HG03354 (cell line): ENCODE results near the gene MED25.

Source experiments
- ATAC-seq: cut with Tn5 transposase; IDR thresholded peaks from one replicate; pipeline ENCODE4 v1.9.1; 2021; ENCODE audit warnings: mild to moderate bottlenecking; ENCODE audit not compliant: unreplicated experiment, poor library complexity, severe bottlenecking

MED25 gene

DNA sequence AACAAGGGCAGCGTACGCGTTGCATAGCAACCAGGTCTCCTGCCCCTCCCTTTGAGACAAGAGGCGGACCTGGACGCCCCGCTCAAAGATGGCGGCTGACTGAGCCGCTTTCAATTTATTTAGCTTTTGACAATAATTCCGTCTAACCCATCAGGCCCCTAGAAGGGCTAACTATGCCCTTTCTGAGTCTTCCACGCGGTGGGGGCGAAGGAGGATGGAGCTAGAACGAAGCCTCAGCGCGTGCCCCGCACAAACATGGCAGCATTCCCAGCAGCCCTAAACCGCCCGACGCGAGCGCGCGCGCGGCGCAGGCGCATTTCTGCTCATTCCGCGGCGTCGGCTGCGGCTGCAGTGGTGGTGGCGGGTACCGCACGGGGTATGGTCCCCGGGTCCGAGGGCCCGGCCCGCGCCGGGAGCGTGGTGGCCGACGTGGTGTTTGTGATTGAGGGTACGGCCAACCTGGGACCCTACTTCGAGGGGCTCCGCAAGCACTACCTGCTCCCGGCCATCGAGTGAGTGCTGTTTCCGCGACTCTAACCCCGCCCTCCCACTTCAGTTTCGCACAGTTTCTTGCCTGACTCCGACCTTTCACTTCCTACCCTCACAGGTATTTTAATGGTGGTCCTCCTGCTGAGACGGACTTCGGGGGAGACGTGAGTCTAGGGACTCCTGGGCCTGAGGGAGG lies at the start of gene MED25:
TSS of gene MED25 (plus strand) at position 326 of the 685 bp plus-strand sequence. CDS start at position 379, 53 bp downstream.
- ATAC-seq: peak; percentile 65

DNA sequence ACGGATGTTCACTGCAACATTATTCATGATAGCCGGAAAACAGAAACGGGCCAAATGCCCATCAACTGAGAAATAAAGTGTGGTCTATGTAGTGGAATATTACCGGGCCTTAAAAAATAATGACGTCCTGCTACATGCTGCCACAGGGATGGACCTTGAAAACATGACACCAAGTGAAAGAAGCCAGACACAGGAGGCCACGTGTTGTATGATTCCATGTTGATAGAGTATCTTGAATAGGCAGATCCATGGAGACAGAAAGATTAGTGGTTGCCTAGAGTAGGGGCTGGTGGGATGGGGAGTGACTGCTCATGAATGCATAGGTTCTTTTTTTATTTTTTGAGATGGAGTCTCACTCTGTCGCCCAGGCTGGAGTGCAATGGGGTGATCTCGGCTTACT lies 47.6 kb upstream of the MED25 start:
- ATAC-seq: no peak

DNA sequence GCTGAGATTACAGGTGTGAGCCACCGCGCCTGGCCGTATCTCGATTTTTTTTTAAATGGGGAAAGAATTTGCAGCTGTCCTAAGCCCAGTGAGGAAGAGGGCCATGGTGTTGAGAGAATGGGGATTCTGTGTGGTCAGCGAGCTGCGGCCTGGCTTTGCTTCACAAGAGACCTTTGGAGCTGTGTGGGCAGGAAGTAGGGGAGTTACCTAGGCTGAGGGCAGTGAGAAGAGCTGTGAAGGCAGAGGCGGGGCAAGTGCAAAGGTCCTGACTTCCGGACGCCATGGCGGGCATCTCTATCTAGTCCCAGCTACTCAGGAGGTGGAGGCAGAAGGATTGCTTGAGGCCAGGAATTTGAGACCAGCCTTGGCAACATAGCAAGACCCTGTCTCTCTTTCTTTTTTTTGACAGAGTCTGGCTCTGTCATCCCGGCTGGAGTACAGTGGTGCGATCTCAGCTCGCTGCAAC lies 46.4 kb upstream of the MED25 start:
- ATAC-seq: no peak

DNA sequence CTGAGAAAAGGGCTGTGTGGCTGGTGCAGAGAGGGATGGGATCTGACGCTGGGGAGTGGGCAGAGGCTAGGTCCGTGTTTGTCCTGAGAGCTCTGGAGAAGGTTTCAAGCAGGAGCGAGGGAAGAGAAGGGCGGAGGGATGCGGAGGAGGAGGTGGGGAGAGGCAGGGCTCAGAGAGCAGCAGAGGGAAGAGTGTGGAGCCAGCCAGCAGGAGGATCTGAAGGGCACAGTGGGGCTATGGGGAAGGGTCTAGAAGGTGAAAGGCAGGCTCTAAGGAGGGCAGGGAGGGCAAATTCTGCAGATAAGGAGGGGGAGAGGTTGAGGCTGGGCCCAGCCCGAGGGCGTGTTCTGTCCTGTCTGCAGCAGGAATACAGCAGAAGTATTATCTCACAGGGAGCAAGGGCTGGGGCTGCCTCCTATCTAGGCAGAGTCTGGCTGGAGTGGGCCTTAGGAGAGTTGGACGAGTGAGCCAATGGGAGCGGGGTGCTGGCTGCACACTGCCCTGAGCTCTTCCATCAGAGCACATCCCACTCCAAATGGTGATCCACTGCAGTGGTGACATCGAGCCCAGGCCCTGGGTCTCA lies 45.1 kb upstream of the MED25 start:
- ATAC-seq: no peak

DNA sequence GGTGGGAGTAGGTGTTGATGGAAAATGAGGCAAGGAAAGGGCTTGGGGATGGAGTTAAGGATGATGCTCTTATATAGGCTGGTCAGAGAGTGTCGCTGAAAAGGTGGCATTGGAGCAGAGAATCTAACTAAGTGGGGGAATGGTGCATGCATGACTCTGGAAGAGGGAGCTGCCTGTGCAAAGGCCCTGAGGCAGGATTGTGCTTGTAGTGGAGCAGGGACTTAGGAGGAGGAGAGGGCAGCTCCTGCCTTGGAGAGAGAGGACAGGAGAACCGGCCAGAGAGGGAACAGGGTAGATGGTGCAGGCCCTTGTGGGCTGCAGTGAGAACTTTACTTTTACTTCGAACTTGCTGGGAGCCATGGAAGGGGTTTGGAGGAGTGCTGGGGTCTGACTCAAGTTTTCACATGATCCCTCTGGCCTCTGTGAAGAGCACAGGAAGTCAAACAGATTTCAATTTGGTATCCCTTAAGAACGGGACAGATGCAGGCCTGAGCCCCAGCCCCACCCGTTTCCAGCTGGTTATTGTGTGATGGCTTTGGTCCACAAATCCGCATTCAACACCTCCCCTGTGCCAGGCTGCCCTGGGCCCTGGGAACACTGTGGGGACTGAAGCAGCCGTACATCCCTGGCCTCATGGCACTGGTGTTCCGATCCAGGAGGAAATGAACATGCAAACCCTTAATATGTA lies 44.3 kb upstream of the MED25 start:
- no peak for ATAC-seq

DNA sequence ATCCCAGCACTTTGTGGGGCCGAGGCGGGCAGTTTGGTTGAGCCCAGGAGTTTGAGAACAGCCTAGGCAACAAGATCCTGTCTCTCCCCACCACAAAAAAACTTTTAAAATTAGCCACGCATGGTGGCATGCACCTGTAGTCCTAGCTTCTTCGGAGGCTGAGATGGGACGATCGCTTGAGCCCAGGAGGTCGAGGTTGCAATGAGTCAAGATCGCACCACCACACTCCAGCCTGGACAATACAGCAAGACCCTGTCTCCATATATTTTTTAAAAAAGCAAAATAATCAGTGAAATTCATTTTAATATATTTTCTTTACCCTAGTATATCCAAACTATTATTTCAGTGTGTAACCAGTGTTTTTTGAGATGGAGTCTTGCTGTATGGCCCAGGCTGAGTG lies 43.1 kb upstream of the MED25 start:
- ATAC-seq: no peak

DNA sequence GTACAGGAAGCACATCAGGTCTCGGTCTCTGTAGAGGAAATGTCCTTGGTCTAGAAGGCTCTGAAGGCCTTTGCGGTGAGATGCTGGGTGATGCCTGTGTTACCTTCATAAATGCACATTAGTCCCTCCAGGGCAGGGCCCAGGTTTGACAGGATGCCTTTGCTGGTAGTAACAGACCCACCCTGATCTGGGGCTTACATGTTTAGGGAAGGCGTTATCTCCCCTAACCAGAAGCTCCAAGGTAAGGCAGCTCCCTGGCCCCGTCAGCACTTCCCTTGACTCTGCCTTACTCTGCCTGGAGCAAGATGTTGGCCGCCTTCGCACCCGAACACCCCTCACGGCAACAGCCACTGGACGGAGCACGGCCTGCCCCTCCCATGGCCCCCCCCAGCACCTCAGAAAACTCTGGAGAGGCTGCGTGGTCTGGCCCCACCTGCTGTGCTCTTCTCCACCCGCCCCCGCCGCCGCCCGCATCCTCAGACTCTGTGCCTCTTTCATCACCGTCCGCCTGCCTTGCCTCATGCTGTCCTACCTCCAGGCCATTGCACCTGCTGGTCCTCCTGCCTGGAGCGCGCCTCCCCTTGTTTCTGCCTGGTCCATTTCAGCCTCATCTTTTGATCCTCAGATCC lies 42.2 kb upstream of the MED25 start:
- ATAC-seq: no peak

DNA sequence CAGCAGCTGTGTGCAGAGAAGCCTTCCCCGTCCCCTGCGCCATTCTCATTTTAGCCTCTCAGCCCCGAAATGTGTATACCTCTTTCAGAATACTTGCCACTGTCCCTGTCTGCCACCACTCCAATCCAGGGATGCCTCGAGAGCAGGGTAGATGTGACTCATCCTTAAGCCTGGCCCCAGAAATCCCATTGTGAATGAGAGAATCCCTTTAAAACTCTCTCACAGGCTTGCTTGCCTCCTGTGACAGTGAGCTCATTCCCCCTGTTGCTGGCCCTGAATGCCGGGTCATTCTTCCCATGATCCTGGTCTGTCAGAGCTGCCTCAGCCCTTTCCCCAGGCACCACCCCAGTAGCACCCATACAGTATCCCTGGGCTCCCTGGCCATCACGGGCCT lies 41.7 kb upstream of the MED25 start:
- no peak for ATAC-seq

DNA sequence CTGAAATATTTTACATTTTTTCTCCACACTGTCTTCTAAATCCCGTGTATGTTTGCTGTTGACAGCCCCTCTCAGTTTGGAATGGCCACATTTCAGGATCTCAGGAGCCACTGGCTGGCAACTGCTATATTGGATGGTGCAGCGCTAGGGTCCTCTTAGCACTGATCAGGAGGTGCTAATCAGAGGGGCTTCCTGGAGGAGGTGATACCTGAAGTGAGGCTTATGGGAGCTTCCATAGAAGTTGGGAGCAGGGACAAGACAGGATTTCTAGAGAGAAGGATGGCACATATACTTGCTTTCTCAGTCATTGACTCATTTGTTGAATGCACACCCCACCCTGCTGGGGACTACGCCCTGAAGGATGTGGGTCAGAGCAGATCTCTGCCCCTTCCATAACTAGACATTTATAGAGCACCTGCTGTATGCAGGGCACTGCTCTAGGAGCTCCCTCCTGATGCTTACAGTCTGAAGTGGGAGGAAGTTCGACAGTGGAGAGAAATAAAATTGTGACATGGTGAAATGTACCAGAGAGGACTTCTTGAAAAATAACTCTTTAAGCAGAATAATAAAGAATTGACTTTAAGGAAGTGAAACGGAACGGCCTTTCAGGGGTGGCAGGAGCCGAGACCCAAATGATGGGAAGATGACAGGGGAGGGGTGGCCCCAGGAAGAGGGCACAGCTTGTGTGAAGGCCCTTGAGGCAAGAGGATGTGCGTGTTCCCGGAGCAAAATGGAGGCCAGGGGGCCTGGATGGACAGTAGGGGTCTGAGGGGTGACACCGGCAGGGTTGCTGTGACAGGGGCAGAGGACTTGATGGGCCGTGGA lies 38.1 kb upstream of the MED25 start:
- no peak for ATAC-seq

DNA sequence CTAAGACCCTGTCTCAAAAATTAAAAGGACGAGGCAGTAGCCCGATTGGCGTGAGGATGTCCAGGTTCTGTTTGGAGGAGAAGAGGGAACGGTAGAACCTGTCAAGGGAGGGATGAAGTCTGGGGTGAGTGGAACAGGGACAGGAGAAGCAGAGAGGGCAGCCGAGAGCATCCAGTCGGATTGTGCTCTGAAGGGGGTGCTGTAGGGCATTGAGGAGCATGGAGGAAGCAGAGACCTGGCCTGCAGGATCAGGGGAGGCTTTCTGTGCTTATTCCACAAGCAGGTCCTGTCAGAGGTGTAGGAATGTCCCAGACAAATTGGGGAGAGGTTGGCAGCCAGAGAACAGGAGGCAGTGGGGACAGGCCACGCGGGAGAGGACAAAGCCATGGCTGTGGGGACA lies 37.2 kb upstream of the MED25 start:
- ATAC-seq: no peak

DNA sequence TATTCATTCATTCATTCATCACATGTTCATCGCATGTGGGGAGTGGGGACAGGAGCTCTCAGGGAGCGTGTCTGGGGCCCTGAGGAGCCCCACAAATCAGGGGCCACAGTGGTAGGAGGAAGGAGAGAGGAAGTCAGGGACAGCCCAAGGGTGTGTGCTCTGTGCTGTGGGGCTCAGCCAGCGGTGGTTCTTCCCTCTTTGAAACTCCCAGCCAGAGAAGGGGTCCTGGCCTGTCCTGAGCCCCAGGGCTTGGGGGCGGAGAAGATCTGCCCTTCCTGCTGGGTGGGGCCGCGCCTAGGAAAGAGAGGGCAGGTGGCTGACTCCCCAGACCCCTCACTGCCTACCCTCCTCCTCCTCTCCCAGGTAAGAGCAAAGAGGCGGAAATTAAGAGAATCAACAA lies 36.7 kb upstream of the MED25 start:
- no peak for ATAC-seq

DNA sequence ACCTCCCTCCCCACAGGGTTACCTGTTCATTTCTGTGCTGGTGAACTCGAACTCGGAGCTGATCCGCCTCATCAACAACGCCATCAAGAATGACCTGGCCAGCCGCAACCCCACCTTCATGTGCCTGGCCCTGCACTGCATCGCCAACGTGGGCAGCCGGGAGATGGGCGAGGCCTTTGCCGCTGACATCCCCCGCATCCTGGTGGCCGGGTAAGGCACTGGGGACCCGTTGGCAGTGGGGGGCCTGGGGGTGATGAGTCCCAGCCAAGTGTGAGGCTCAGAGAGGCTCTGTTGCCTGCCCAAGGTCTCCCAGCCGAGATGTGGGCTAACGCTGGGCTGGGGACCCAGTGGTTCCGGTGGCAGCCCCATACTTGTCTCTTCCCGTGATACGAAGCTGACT lies 35.6 kb upstream of the MED25 start:
- ATAC-seq: no peak

DNA sequence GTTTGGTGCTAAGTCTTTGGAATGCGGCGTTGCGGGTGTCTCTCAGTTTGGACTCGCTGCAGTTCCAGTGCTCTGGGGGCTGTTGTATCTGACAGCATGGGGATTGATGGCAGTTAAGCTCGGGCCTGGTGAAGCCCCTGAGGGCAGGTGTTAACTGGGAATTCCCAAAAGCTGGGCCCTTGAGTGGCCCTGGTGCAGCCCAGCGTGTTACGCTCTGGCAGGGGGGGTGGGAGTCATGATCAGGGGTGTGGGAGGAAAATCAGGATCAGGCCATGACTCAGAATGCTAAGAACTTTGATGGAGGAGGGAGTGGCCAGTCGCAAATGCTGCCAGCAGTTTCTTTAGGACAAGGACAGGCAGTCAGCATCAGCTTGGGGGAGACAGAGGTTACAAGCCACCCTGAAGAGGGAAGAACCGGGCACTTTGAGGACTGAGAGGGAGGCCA lies 31.7 kb upstream of the MED25 start:
- ATAC-seq: no peak

DNA sequence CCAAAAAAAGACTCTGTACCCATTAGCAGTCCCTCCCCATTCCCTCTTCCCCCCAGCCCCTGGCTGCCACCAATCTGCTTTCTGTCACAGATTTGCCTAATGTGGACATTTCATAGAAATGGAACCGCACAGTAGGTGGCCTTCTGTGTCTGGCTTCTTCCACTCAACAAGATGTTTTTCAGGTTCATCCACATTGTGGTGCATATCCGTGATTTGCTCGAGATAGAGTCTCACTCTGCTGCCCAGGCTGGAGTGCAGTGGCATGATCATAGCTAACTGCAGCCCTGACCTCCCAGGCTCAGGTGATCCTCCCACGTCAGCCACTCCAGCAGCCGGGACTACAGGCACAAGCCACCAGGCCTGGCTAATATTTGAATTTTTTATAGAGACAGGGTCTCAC lies 30.3 kb upstream of the MED25 start:
- no peak for ATAC-seq

DNA sequence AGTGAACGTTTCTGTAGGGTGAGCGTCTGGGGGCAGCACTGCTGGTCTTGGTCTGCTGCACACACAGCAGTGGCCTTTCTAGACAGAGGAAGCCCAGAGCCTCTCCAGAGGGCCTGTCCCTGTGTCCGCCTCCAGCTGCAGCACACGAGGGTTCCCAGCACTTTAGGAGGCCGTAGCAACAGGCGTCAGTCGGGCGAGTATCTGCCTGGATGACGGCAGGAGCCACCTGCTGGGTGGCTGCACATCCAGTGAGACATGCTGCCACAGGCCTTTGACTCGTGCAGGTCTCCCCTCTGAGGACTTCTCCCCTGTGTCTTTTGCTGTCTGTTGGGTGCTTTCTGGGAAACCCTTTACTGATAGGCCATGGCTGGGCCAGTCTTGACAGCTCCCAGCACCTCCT lies 29.2 kb upstream of the MED25 start:
- ATAC-seq: no peak

DNA sequence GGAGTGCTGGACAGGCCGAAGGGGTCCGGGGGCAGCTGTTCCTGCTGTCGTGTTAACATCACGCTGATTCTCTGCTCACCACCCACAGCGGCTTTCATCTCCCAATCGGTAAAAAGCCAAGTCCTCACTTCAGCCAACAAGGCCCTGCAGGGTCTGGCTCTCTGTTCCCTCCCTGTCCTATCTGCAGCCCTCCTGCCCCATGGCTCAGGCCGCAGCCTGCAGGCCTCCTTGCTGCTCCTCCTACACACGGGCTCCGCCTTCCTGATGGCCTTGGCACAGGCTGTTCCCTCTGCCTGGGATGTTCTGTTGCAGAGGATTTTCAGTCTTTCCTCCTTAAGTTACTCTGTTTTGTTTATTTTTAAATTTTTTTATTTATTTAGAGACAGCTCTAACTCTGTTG lies 27.2 kb upstream of the MED25 start:
- no peak for ATAC-seq

DNA sequence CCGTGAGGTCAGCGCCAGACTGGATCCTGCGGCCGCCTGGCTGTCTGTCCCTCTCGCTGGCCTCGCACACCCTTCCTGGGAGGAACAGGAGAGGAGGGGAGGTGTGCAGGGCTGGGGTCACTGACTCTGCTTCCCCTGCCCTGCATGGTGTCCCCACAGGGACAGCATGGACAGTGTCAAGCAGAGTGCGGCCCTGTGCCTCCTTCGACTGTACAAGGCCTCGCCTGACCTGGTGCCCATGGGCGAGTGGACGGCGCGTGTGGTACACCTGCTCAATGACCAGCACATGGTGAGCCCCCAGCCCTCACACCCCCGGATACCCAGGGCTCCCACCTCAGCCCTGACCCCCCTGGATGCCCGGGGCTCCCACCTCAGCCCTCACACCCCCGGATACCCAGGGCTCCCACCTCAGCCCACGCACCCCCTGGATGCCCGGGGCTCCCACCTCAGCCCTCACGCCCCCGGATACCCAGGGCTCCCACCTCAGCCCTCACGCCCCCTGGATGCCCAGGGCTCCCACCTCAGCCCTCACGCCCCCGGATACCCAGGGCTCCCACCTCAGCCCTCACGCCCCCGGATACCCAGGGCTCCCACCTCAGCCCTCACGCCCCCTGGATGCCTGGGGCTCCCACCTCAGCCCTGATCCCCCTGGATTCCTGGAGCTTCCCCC lies 26.2 kb upstream of the MED25 start:
- ATAC-seq: no peak

DNA sequence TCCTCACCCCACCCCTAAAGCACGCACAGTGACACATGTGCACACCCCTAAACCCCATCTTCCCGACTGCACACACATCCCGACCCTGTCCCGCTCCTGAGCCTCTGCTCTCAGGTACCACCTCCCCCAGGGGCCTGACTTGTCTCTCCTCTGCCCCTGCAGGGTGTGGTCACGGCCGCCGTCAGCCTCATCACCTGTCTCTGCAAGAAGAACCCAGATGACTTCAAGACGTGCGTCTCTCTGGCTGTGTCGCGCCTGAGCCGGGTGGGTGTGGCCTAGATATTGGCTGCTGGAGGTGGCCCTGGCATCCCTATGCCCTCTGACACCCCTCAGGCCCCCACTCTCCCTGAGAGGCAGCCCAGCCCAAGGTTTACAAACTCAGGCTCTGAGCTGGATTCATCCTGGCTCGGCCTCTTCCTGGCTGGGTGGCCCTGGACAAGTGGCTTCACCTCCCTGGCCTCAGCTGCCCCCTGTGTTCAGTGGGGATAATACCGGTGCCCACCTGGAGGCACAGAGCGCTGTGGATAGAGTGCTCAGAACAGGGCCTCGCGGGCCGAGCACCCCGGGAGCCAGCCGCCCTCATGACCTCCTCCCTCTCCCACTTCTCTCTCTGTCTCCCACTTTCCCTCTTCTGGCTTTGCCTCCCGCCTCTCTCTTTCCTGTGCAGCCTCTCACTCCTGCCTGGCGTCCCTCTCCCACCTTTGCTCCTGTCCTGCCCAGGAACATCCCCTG lies 25.1 kb upstream of the MED25 start:
- ATAC-seq: no peak

DNA sequence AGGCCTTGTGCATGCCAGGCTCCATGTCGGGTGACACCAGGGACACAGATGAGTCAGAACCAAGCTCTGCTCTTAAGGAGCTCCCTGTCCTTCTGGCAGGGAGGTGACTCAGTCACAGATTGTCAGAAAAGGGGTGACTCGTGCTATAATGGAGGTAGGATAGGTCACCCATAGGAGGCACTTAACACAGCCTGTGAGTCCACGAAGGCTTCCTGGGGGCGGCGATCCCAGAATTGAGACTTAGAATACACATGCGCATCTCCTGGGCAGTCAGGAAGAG lies 24.6 kb upstream of the MED25 start:
- ATAC-seq: no peak
